GM12874 (cell line): ENCODE results near the gene MUC20.

Experiments
- CTCF ChIP-seq: IDR thresholded peaks from 2 replicates; pipeline ENCODE4 v1.5.1; 2011; ENCODE audit warnings: low read depth, mild to moderate bottlenecking, control low read depth, low read length, moderate library complexity; ENCODE audit not compliant: insufficient read depth

The MUC20 gene

GRCh38 chr3:195752066-195752465 is 31.3 kb downstream of the MUC20 start:
- no peak for TF ChIP-seq CTCF

- TF ChIP-seq CTCF, result no peak
These were observed 32.0 kb downstream of the MUC20 start for GRCh38 chr3:195752546-195753331.

DNA sequence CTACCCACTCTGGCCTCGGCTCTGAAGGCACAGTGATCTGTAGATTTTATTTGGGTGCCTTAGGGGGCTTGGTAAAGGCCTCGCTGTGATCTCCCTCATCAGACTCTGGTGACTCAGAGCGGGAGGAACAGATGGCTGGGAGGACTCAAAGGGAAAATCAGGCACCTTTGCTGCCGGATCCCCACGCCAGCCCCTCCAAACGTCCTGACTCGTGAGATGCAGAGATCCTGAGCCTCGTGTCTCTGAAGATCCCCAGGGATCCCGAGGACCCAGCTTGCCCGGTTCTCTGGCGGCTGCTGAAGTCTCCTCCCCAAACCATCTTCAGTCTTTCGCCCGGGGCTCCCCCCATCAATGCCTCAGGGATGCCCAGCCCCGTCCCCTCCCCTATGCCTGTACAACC is 32.8 kb downstream of the MUC20 start:
- no peak for TF ChIP-seq CTCF

DNA sequence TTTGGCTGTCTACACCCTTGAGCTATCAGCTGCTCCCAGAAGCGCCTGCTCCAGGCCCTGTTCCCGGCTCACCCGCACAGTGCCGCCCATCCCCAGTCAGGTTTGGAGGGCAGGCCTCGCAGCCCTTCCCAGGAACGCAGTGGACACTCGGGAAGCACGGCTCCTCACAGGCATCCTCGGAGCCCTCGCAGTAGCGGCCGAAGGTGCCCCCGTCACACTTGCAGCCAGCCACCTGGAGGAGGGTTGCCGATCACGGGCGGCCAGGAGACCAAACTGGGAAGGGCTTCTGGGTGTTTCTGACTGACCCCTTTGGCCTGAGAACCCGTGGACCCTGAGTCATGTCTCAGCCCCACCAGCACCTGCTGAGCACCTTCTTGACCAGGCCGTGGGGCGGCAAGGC is 33.4 kb downstream of the MUC20 start:
- no peak for TF ChIP-seq CTCF

GRCh38 chr3:195754906-195755305 is 34.1 kb downstream of the MUC20 start:
- no peak for TF ChIP-seq CTCF

GRCh38 chr3:195755391-195755790 is 34.6 kb downstream of the MUC20 start:
- TF ChIP-seq CTCF, result no peak

GRCh38 chr3:195755791-195756676 is 35.3 kb downstream of the MUC20 start:
- no peak for TF ChIP-seq CTCF
